Ishikawa (cell line): Measurements from ENCODE around the gene TBCD.

Experiments used
- CREB1 ChIP-seq: IDR thresholded peaks from 2 replicates; pipeline ENCODE4 v1.6.1; 2012; ENCODE audit warnings: low read depth
- EGR1 ChIP-seq: IDR thresholded peaks from 2 replicates; pipeline ENCODE4 v1.6.1; 2012
- NFIC ChIP-seq: IDR thresholded peaks from 2 replicates; pipeline ENCODE4 v1.6.1; 2012
- RAD21 ChIP-seq: IDR thresholded peaks from 2 replicates; pipeline ENCODE4 v1.6.1; 2012; ENCODE audit warnings: low read depth
- TAF1 ChIP-seq: IDR thresholded peaks from 2 replicates; pipeline ENCODE4 v1.6.1; 2012; ENCODE audit warnings: low read depth, mild to moderate bottlenecking
- TCF12 ChIP-seq: IDR thresholded peaks from 2 replicates; pipeline ENCODE4 v1.6.1; 2012; ENCODE audit warnings: low read depth
- YY1 ChIP-seq: IDR thresholded peaks from 2 replicates; pipeline ENCODE4 v1.6.1; 2012; ENCODE audit warnings: low read depth
- TF ChIP-seq, protein P1 (sequence below): IDR thresholded peaks from 2 replicates; pipeline ENCODE4 v1.6.1; 2012
- TF ChIP-seq, protein P2 (sequence below): IDR thresholded peaks from 2 replicates; pipeline ENCODE4 v1.6.1; 2012

DNA sequence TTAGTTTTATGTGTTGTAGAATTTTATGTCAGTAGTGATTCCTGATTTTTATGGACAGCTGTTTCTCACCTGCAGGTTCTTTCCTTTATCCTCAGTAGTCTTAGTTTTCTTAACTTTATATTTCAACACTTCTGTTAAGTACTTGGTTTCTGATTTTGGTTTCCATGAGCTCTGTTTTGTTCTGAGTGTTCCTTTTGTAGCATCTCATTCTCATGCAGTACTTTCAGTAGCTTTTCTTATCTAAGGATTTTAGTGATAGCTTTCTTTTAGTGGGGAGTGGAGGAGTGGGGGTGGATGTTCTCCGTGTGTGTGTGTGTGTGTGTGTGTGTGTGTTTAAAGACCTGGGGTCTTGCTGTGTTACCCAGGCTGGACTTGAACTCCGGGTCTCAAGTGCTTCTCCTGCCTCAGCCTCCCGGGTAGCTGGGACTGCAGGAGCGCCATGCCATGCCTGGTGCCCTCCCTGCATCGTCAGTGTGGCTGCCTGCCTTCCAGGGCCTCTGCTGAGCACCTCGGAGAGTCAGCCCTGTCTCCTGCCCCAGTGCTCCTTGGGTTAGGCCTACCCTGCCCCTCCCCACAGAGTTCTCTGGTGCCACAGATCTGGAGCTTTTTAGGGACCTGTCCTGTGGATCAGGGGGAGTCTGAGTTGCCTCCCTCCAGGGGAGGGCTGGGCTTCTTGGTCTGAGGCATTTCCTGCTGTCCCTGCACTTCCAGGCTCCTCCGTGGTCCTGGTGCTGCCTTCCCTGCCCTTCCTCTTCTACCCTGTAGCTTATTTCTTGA is 92.2 kb downstream of the TBCD start:
- no peak for TF ChIP-seq TCF12
- TF ChIP-seq NFIC, result no peak
- no peak for TF ChIP-seq EGR1
- TF ChIP-seq YY1, result no peak
- no peak for TF ChIP-seq TAF1
- TF ChIP-seq RAD21, result no peak
- TF ChIP-seq CREB1, result no peak
- TF ChIP-seq, protein P1, sequence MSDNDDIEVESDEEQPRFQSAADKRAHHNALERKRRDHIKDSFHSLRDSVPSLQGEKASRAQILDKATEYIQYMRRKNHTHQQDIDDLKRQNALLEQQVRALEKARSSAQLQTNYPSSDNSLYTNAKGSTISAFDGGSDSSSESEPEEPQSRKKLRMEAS, result no peak
- TF ChIP-seq, protein P2, sequence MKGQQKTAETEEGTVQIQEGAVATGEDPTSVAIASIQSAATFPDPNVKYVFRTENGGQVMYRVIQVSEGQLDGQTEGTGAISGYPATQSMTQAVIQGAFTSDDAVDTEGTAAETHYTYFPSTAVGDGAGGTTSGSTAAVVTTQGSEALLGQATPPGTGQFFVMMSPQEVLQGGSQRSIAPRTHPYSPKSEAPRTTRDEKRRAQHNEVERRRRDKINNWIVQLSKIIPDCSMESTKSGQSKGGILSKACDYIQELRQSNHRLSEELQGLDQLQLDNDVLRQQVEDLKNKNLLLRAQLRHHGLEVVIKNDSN, result no peak
